Measurements from ENCODE around the gene JAZF1.
"Not testable (repeated sequence)": the region's sequence is repeated elsewhere in the genome, so short reads cannot be mapped to it uniquely, and the experiment has no call there.

JAZF1 gene

GRCh38 chr7:27941522-27941921 is 239.1 kb downstream of the JAZF1 start:
- no peak for DNase-seq (ENCODE audit: low read depth)

- DNase-seq (ENCODE audit: low read depth) = no peak
Measured at GRCh38 chr7:27940341-27940740, 240.3 kb downstream of the JAZF1 start.

GRCh38 chr7:27939893-27940292 is 240.7 kb downstream of the JAZF1 start:
- no peak for DNase-seq (ENCODE audit: low read depth)

- no peak for DNase-seq (ENCODE audit: low read depth)
Measured at GRCh38 chr7:27936768-27937102, 243.9 kb downstream of the JAZF1 start.

GRCh38 chr7:27936047-27936767 is 244.4 kb downstream of the JAZF1 start:
- DNase-seq (ENCODE audit: low read depth) = no peak

- DNase-seq (ENCODE audit: low read depth) = no peak
Measured at GRCh38 chr7:27933671-27934565, 246.7 kb downstream of the JAZF1 start.

- no peak for DNase-seq (ENCODE audit: low read depth)
Measured at GRCh38 chr7:27930910-27931476, 249.6 kb downstream of the JAZF1 start.

- no peak for DNase-seq (ENCODE audit: low read depth)
Measured at GRCh38 chr7:27929127-27929526, 251.5 kb downstream of the JAZF1 start.

GRCh38 chr7:27928001-27928400 is 252.6 kb downstream of the JAZF1 start:
- no peak for DNase-seq (ENCODE audit: low read depth)

- DNase-seq (ENCODE audit: low read depth) = no peak
Measured at GRCh38 chr7:27925573-27926201, 254.9 kb downstream of the JAZF1 start.

GRCh38 chr7:27923642-27923980 is 257.0 kb downstream of the JAZF1 start:
- DNase-seq (ENCODE audit: low read depth) = no peak

GRCh38 chr7:27922907-27923641 is 257.5 kb downstream of the JAZF1 start:
- DNase-seq (ENCODE audit: low read depth) = no peak

- not testable (repeated sequence) for DNase-seq (ENCODE audit: low read depth)
Measured at GRCh38 chr7:27922389-27922788, 258.2 kb downstream of the JAZF1 start.

- DNase-seq (ENCODE audit: low read depth) = no peak
Measured at GRCh38 chr7:27921081-27921836, 259.3 kb downstream of the JAZF1 start.

- no peak for DNase-seq (ENCODE audit: low read depth)
Measured at GRCh38 chr7:27920281-27920946, 260.2 kb downstream of the JAZF1 start.

- DNase-seq (ENCODE audit: low read depth) = no peak
Measured at GRCh38 chr7:27918503-27918902, 262.1 kb downstream of the JAZF1 start.

- DNase-seq (ENCODE audit: low read depth) = no peak
Measured at GRCh38 chr7:27917774-27918314, 262.8 kb downstream of the JAZF1 start.

- no peak for DNase-seq (ENCODE audit: low read depth)
Measured at GRCh38 chr7:27917119-27917518, 263.5 kb downstream of the JAZF1 start.

- no peak for DNase-seq (ENCODE audit: low read depth)
Measured at GRCh38 chr7:27916372-27916771, 264.2 kb downstream of the JAZF1 start.

- no peak for DNase-seq (ENCODE audit: low read depth)
Measured at GRCh38 chr7:27914409-27914808, 266.2 kb downstream of the JAZF1 start.

Measured in stimulated activated CD4-positive, alpha-beta T cell treated with anti-CD3 and anti-CD28 coated beads, Interleukin-2, amount 100 ng/mL, for 4 hours (primary cell).